GM23338 (cell line): ENCODE measurements around the gene KLHDC7B. TPM values are rescaled to one million over a fixed set of nuclear protein-coding genes. Genes with fewer than 3 reads are reported as not detected.

ENCODE experiments used
- ATAC-seq: fragments of 200-7000 bp; cut with Tn5 transposase; 3 replicates; pipeline ENCODE4 v1.9.1; 2020
- DNase-seq: peaks from one replicate; pipeline ENCODE4 v3.0.0-alpha.2; 2015; ENCODE audit warnings: low spot score
- H2AFZ ChIP-seq: fragments of 200-600 bp; sonication (generic); 2 replicates; pipeline ENCODE4 v1.8.0; 2016; ENCODE audit warnings: antibody characterized with exemption, mild to moderate bottlenecking, moderate library complexity
- H3F3A ChIP-seq: fragments of 200-600 bp; sonication (generic); replicated peaks from 2 replicates; pipeline ENCODE4 v1.8.0; 2017; ENCODE audit warnings: antibody characterized with exemption, mixed run types, low read depth
- H3K27ac ChIP-seq: fragments of 200-600 bp; sonication (generic); 2 replicates; pipeline ENCODE4 v1.6.1; 2016; ENCODE audit warnings: low read depth
- H3K27me3 ChIP-seq: fragments of 200-600 bp; sonication (generic); 2 replicates; pipeline ENCODE4 v1.8.0; 2016; ENCODE audit warnings: mild to moderate bottlenecking, mixed run types, moderate library complexity; ENCODE audit not compliant: insufficient read depth
- H3K36me3 ChIP-seq: fragments of 200-600 bp; sonication (generic); 2 replicates; pipeline ENCODE4 v1.8.0; 2016; ENCODE audit warnings: mild to moderate bottlenecking; ENCODE audit not compliant: insufficient read depth
- H3K4me1 ChIP-seq: fragments of 200-600 bp; sonication (generic); 2 replicates; pipeline ENCODE4 v1.8.0; 2016; ENCODE audit warnings: mild to moderate bottlenecking, moderate library complexity; ENCODE audit not compliant: insufficient read depth
- H3K4me2 ChIP-seq: fragments of 200-600 bp; sonication (generic); 2 replicates; pipeline ENCODE4 v1.7.1; 2017; ENCODE audit warnings: mixed run types
- H3K4me3 ChIP-seq: fragments of 200-600 bp; sonication (generic); 2 replicates; pipeline ENCODE4 v1.6.1; 2016; ENCODE audit warnings: mixed run types
- H3K79me2 ChIP-seq: fragments of 200-600 bp; sonication (generic); replicated peaks from 2 replicates; pipeline ENCODE4 v1.8.0; 2017; ENCODE audit warnings: mild to moderate bottlenecking; ENCODE audit not compliant: insufficient read depth
- H3K9me2 ChIP-seq: fragments of 200-600 bp; sonication (generic); 2 replicates; pipeline ENCODE4 v1.8.0; 2017; ENCODE audit not compliant: insufficient read depth
- H4K20me1 ChIP-seq: fragments of 200-600 bp; sonication (generic); replicated peaks from 2 replicates; pipeline ENCODE4 v1.8.0; 2017; ENCODE audit warnings: mild to moderate bottlenecking; ENCODE audit not compliant: insufficient read depth
- H3K27ac Mint-ChIP-seq: 2 replicates; pipeline ENCODE4 v1.8.0; 2020; ENCODE audit warnings: inconsistent platforms, mild to moderate bottlenecking, moderate library complexity, mixed read lengths
- H3K27me3 Mint-ChIP-seq: 3 replicates; pipeline ENCODE4 v1.8.0; 2022; ENCODE audit warnings: low read depth, mild to moderate bottlenecking, moderate library complexity, mixed read lengths, inconsistent platforms; ENCODE audit not compliant: insufficient read depth, poor library complexity
- H3K36me3 Mint-ChIP-seq: 3 replicates; pipeline ENCODE4 v1.8.0; 2021; ENCODE audit warnings: low read depth, mild to moderate bottlenecking, inconsistent platforms, moderate library complexity, mixed read lengths
- H3K4me1 Mint-ChIP-seq: 3 replicates; pipeline ENCODE4 v1.8.0; 2020; ENCODE audit warnings: mild to moderate bottlenecking, inconsistent platforms, mixed read lengths
- H3K4me3 Mint-ChIP-seq: 3 replicates; pipeline ENCODE4 v1.8.0; 2021; ENCODE audit warnings: moderate library complexity, mild to moderate bottlenecking, inconsistent platforms, mixed read lengths
- H3K9me3 Mint-ChIP-seq: 3 replicates; pipeline ENCODE4 v1.8.0; 2020; ENCODE audit warnings: moderate library complexity, mild to moderate bottlenecking, inconsistent platforms, mixed read lengths
- CREB1 ChIP-seq: fragments of 250-450 bp; sonication (Bioruptor Pico); IDR thresholded peaks from 2 replicates; pipeline ENCODE4 v1.5.0; 2020; ENCODE audit warnings: low read depth, mild to moderate bottlenecking, moderate library complexity
- ETS1 ChIP-seq: IDR thresholded peaks from 2 replicates; pipeline ENCODE4 v1.6.1; 2016; ENCODE audit warnings: antibody characterized with exemption
- EZH2 ChIP-seq: fragments of 200-600 bp; sonication (generic); IDR thresholded peaks from one replicate; pipeline ENCODE4 v1.8.0; 2017; ENCODE audit warnings: antibody characterized with exemption, mild to moderate bottlenecking, low read depth; ENCODE audit not compliant: unreplicated experiment
- JUNB ChIP-seq: IDR thresholded peaks from one replicate; pipeline ENCODE4 v1.6.1; 2016; ENCODE audit warnings: antibody characterized with exemption; ENCODE audit not compliant: unreplicated experiment
- NANOG ChIP-seq: IDR thresholded peaks from 2 replicates; pipeline ENCODE4 v1.6.1; 2016; ENCODE audit warnings: antibody characterized with exemption, borderline replicate concordance
- POLR2AphosphoS5 ChIP-seq: IDR thresholded peaks from 2 replicates; pipeline ENCODE4 v1.6.1; 2016; ENCODE audit warnings: antibody characterized with exemption, low read depth
- ZNF114 ChIP-seq: fragments of 250-450 bp; sonication (Bioruptor Pico); IDR thresholded peaks from 2 replicates; pipeline ENCODE4 v1.5.0; 2020; ENCODE audit warnings: mild to moderate bottlenecking, moderate library complexity
- ZNF462 ChIP-seq: fragments of 250-450 bp; sonication (Bioruptor Pico); IDR thresholded peaks from 2 replicates; pipeline ENCODE4 v1.5.0; 2020; ENCODE audit warnings: mild to moderate bottlenecking, moderate library complexity
- polyA plus RNA-seq: library from polyadenylated mRNA; unstranded; fragments of >200 nt; fragmentation: Nextera tagmentation; extraction: Ambion mirVana; gene quantifications from 2 replicates; pipeline ENCODE4 v1.2.1, GENCODE V29; 2016
- total RNA-seq: library from RNA; depleted of rRNA; stranded (reverse); fragments of >200 nt; shearing (Covaris generic); gene quantifications from 2 replicates; pipeline ENCODE4 v1.2.3, GENCODE V29; 2014

Gene KLHDC7B
- total and polyA plus RNA-seq, 2 experiments from 2014 or later: not detected

GRCh38 chr22:50569041-50569459, 23.4 kb downstream of the KLHDC7B start:
- TF ChIP-seq ETS1 (no peak), JUNB (no peak), ZNF114 (no peak), POLR2AphosphoS5 (no peak), EZH2 (no peak), CREB1 (no peak), NANOG (no peak)
- no peaks in the 10 kb centered on the region for H3K79me2 ChIP-seq
- H2AFZ ChIP-seq: no peak overlapping the region
- H3K4me1 ChIP-seq: no peaks in the 10 kb centered on the region
- H3K27me3 ChIP-seq: peaks cover 7% of the 10 kb centered on the region; the same call in 1 of the 2 replicates
- peaks cover 38% of the 10 kb centered on the region for H3K36me3 Mint-ChIP-seq
- no peak overlapping the region for H3K4me2 ChIP-seq
- H4K20me1 ChIP-seq: no peaks in the 10 kb centered on the region
- no peak overlapping the region for H3K4me3 Mint-ChIP-seq
- no peaks in the 10 kb centered on the region for H3K36me3 ChIP-seq
- no peak overlapping the region for H3K27ac ChIP-seq
- no peaks in the 10 kb centered on the region for H3K9me3 Mint-ChIP-seq
- peaks cover 7% of the 10 kb centered on the region for H3K27me3 Mint-ChIP-seq
- H3K27ac Mint-ChIP-seq: no peak overlapping the region
- no peak for DNase-seq
- no peak overlapping the region for H3K4me3 ChIP-seq
- H3K9me2 ChIP-seq: no peaks in the 10 kb centered on the region
- no peaks in the 10 kb centered on the region for H3F3A ChIP-seq
- H3K4me1 Mint-ChIP-seq: no peaks in the 10 kb centered on the region
- no peak for ATAC-seq

- Histone ChIP-seq H3K4me3 (no peak overlapping the region), H3F3A (no peaks in the 10 kb centered on the region), H3K36me3 (no peaks in the 10 kb centered on the region), H3K27ac (no peak overlapping the region), H3K9me2 (no peaks in the 10 kb centered on the region), H3K27me3 (no peaks in the 10 kb centered on the region), H4K20me1 (no peaks in the 10 kb centered on the region), H2AFZ (no peak overlapping the region), H3K4me2 (no peak overlapping the region), H3K4me1 (no peaks in the 10 kb centered on the region), H3K79me2 (no peaks in the 10 kb centered on the region)
- ATAC-seq: no peak
- Mint-ChIP-seq H3K27me3 (peaks cover 5% of the 10 kb centered on the region), H3K27ac (no peak overlapping the region), H3K9me3 (no peaks in the 10 kb centered on the region), H3K4me3 (no peak overlapping the region), H3K36me3 (peaks cover 42% of the 10 kb centered on the region), H3K4me1 (no peaks in the 10 kb centered on the region)
- no peak for DNase-seq
- TF ChIP-seq ZNF462: no peak
- no peak for TF ChIP-seq CREB1
Observed at GRCh38 chr22:50569896-50570535, 24.3 kb downstream of the KLHDC7B start.
